Skin of body (tissue), 2 donors: Measurements from ENCODE around the gene OR10G4. TPM values are rescaled to one million over a fixed set of nuclear protein-coding genes. Genes with fewer than 3 reads are reported as not detected.
"Not testable (repeated sequence)": the region's sequence is repeated elsewhere in the genome, so short reads cannot be mapped to it uniquely, and the experiment has no call there.

Experiments
- DNase-seq: peaks from one replicate; lab custom pipeline; 2025; lab: John Stamatoyannopoulos, UW
- total RNA-seq: library from RNA; depleted of rRNA; stranded (reverse); fragments of >200 nt; gene quantifications from one replicate; pipeline ENCODE4 v1.2.3, GENCODE V29; 2014

Gene OR10G4, protein sequence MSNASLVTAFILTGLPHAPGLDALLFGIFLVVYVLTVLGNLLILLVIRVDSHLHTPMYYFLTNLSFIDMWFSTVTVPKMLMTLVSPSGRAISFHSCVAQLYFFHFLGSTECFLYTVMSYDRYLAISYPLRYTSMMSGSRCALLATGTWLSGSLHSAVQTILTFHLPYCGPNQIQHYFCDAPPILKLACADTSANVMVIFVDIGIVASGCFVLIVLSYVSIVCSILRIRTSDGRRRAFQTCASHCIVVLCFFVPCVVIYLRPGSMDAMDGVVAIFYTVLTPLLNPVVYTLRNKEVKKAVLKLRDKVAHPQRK
- not detected for total RNA-seq

DNA sequence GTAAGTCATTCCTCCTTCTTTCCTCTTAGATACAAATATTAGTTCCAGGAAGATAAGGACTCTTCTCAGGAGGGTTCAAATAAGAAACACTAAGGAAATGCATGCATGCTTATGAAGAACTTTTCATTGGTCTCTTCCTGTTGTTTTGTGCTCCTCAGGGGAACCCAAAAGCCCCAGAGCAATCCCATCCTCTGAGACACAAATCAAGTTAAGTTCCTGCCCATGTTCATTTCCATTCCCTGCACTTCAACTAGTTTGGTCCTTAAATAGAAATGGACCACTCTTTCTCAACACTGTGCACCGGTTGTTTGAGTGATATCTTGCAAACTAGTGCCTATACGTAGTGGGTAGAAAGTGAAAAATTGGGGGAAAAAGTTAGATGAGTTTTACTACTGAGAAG, at the start of gene OR10G4:
Gene OR10G4, plus strand, starts transcription at position 301 of the 400 bp plus-strand sequence. CDS start 2,578 bp downstream, outside the sequence.
- DNase-seq: no peak

DNA sequence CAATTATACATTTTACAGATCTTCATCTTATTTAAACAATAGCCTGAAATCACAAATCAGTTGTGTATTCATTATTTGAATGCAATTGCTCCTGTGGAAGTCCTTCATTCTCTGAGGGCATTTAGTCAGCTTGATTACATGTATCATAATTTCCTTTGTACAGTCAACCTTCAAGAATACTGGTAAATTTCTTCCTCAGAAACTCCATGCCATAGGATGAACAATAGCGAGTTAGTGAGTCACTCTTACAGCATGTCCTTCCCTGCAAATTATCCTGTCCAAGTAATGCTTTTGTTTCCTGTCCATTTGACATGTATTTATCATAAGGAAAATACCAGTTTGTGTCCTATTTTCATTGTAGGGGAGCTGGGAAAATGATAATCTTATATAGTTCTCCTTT, 39.0 kb upstream of the OR10G4 start:
- DNase-seq: peak; percentile 3

DNA sequence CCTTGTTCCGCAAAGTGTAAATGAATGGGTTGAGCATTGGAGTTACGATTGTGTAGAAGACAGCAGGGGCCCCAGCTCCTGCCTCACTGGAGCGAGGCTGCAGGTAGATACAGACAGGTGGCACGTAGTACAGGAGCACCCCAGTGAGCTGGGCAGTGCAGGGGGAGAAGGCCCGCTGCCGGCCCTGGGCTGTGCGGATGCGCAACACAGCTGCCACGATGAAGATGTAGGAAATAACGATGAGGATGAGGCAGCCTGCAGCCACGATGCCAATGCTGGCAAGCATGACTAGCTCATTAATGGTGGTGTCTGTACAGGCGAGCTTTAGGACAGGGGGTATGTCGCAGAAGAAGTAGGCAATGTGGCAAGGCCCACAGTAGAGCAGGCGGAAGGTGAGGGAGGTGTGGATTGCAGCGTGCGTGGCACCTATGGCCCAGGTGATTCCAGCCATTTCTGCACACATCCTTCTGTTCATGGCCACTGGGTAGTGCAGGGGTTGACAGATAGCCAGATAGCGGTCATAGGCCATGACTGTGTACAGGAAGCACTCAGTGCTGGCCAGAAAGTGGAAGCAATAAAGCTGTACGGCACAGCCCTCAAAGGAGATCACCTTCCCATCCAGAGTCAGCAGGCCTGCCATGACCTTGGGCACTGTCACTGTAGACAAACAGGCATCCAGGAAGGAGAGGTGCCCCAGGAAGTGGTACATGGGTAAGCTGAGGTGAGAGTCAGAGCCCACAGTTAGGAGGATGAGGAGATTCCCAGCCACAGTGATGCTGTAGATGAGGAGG, 35.8 kb upstream of the OR10G4 start:
- DNase-seq: no peak

DNA sequence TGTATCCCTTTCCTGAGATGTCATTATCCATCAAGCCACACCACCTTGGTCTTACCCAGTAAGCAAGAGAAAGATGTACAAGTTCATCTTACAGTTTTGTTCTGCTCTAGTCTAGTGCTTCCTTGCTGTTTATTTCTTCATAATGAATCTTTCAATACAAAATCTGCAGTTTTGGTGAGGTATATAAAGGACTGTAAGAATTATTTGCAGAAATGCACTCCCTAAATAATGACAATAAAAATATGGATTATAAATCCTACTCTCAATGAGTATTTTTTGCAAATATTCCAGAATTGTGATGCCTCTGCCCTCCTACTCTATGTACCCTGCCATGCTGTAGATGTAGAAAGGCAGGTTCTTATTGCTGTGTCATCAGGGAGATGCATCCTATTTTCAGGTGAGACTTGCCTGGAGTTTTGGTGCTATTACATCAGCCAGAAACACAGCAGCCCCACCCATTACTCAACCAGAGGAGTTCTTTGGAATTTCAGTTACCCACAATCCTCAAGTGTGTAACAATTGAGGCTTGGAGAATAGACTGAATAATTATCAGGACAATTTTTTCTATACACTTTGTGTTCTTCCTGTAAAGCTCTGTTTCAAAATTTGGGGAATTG, 35.0 kb upstream of the OR10G4 start, which contains the start of gene OR10S1:
Gene OR10S1, minus strand, starts transcription at position 51 of the 617 bp plus-strand sequence. CDS start 117 bp downstream, outside the sequence.
- no peak for DNase-seq

DNA sequence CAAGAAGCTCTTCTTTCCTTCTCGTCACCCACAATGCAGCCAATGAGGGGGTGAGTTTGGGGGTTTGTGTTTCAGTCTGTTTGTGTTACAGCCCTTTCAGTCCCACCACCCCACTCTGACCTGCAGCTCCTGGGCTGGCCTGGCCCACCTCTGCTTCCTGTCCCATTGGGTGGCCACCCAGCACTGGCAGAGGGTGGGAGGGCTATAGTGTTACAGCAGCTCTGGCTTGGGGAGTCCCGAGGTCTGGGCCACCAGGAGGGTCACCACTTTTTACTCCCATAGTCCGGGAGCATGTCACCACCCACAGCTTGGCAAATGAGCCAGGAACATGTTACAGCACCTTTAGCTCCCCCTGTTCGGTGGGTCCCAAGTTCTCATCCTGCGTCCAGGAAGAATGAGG, 33.5 kb upstream of the OR10G4 start:
- no peak for DNase-seq

DNA sequence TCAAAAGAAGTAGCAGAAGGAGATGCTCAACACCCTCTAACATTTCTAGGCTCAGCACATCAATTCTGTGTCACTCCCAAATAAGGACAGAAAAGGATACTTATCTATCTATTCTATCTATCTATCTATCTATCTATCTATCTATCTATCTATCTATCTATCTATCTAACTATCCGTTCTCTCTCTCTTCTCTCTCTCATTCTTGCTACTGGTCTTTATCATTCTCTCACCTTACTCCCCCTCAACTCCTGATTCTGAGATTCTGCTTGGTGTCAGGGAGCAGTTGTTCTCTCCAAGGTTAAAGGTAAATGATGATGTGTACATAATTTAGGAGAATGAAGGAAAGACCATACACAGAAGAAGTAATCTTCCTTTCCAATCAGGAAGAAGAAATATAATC, 17.7 kb upstream of the OR10G4 start, which contains the start of gene OR10G6:
Gene OR10G6, minus strand, starts transcription at position 43 of the 400 bp plus-strand sequence. Its CDS starts 0 bp downstream, at position 43.
- no peak for DNase-seq

DNA sequence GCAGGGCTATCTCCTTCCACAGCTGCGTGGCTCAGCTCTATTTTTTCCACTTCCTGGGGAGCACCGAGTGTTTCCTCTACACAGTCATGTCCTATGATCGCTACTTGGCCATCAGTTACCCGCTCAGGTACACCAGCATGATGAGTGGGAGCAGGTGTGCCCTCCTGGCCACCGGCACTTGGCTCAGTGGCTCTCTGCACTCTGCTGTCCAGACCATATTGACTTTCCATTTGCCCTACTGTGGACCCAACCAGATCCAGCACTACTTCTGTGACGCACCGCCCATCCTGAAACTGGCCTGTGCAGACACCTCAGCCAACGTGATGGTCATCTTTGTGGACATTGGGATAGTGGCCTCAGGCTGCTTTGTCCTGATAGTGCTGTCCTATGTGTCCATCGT, 3.0 kb downstream of the OR10G4 start:
- DNase-seq: not testable (repeated sequence)

DNA sequence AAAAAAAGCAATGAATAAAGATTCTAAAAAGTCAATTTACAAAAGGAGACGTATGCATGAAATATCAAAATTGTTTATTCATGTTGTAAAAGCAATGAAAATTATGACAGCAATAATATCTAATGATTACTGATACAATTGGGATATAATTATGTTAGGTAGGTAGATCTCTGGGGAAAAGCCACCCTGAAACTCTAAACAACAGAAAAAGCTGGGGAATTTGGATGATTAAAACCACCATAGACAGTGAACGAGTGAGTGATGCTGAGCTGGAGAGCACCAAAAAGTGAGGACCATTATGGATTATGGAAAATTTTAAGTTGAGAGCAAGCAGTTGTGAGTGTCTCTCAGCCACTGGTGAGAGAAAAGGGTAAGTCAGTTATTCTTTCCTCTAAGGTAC, 13.7 kb downstream of the OR10G4 start, which contains the start of gene OR10G8:
Gene OR10G8, plus strand, starts transcription at position 301 of the 400 bp plus-strand sequence. CDS start 2,825 bp downstream, outside the sequence.
- DNase-seq: no peak

DNA sequence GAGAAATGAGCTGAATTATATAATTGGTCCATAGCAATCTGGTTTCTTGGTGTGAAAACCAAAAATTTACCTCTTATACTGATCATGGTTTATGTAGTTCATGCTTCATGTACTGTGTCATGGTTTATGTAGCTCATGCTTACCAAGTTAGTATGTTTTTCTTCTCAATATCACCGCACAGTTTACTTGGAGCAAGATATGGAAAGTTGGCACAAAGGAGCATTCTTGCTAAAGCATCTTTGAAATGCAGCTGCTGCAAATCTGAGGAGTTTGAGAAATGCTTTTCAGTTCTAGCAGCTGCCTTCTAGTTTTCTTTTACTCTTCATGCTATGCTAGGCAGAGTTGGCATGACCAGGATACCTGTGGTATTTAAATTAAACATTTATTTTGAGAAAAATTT, 23.9 kb downstream of the OR10G4 start:
- DNase-seq: no peak

DNA sequence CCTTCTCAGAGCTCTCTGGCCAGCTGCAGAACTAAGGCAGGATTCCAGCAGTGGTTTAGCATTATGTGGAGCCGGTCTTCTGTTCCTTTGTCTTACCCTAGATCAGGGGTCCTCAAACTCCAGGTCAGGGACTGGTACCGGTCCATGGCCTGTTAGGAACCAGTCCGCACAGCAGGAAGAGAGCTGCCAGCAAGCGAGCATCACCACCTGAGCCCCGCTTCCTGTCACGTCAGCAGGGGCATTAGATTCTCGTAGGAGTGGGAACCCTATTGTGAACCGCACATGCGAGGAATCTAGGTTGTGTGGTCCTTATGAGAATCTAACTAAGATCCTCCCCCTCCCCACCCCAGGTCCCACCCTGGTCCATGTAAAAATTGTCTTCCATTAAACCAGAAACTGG, 26.8 kb downstream of the OR10G4 start:
- DNase-seq: no peak

DNA sequence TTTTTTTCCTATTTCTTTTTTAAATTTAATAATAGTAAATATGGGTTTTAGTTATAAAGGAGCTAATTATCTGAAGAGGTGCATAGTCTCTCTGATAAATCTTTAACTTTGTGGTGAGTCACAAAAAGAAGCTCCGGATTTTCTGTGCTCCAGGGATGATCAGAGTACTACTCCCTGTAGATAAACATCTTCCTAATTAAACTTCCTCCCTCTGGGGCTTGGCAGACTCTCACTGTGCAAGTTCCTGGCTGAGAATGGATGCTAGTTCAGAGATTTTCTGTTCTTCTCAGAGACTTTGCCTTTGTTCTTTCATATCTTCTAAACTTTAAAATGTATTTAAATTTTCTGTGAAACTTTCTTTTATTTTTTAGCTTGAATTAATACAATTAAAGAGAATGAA, 28.5 kb downstream of the OR10G4 start, which contains the start of gene OR10G7:
Gene OR10G7, minus strand, starts transcription at position 72 of the 400 bp plus-strand sequence. CDS start 2,324 bp downstream, outside the sequence.
- DNase-seq: no peak

DNA sequence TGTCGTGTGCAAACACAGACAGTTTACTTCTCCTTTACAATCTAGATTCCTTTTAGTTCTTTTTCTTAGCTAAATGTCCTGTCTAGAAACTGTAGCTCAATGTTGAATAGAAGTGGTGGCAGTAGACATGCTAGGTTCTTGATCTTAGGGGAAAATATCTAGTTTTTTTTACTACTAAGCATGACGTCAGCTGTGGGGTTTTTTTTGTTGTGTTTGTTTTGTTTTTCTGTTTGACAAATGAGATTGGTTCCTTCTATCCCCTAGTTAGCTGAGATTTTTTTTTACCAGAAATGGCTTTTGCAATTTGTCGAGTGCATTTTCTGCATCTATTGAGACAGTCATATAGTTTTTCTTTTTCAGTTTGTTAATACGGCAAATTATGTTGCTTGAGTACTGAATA, 30.6 kb downstream of the OR10G4 start:
- no peak for DNase-seq

DNA sequence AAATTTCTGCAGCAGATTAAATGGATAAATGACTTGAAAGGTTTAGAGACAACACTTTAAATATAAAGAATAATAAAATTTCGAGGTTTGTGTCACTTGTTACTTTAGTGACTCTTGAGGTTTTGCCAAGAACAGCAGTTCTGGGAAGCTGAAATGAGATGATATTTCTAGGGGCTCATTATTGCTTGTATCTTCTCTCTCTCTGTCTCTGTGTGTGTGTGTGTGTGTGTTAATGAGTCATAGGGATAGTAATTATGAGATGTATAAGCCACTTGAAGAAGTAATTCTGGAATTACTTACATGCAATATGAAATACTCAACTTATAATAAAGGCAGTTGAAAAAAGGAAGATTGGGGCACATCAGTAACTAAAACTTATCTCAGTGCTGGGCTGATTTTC, 38.0 kb downstream of the OR10G4 start:
- DNase-seq: no peak

DNA sequence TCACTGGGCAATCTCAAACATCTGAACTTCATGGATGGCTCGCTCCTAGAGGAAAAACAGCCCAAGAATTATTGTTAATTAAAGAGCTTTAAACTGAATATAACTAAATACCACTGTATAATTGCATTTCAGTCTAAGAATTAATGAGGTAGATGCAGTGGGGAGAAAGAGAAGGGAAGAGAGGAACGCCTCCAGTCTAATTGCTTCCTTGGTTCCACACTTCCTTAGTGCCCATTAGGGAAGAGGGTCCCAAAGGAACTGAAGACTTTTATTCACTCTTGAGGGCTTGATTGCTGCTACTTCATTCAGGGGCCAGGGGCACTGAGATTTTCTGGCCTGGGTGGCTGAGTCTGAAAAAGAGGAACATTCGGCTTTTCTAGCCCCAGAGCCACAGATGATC, 40.2 kb downstream of the OR10G4 start:
- no peak for DNase-seq

Other genes with a start within 250 kb of the OR10G4 start
- gene OR6M1, start 206.6 kb upstream of the OR10G4 start, total RNA-seq: not detected
- gene TMEM225, start 127.3 kb upstream of the OR10G4 start, total RNA-seq: not detected
- gene OR8D4, start 110.8 kb upstream of the OR10G4 start, total RNA-seq: 0.30 TPM
- gene OR4D5, start 73.4 kb upstream of the OR10G4 start, total RNA-seq: not detected
- not detected for gene OR6T1, start 69.2 kb upstream of the OR10G4 start, total RNA-seq
- not detected for gene OR10S1, start 35.2 kb upstream of the OR10G4 start, total RNA-seq
- not detected for gene OR10G6, start 17.8 kb upstream of the OR10G4 start, total RNA-seq
- gene OR10G9, start 10.0 kb downstream of the OR10G4 start, total RNA-seq: not detected
- gene OR10G8, start 13.8 kb downstream of the OR10G4 start, total RNA-seq: not detected
- not detected for gene OR10G7, start 28.3 kb downstream of the OR10G4 start, total RNA-seq
- 22.0 TPM for gene VWA5A, start 102.5 kb downstream of the OR10G4 start, total RNA-seq
- gene OR10D3, start 170.3 kb downstream of the OR10G4 start, total RNA-seq: not detected
- gene OR8G1, start 228.1 kb downstream of the OR10G4 start, total RNA-seq: not detected
- gene OR8G5, start 243.4 kb downstream of the OR10G4 start, total RNA-seq: not detected